GM18867 (cell line): Measurements from ENCODE around the gene CTRB1.
"Not testable (repeated sequence)": the region's sequence is repeated elsewhere in the genome, so short reads cannot be mapped to it uniquely, and the experiment has no call there.

Experiments used
- ATAC-seq: cut with Tn5 transposase; IDR thresholded peaks from one replicate; pipeline ENCODE4 v1.9.1; 2021; ENCODE audit warnings: mild to moderate bottlenecking, moderate library complexity; ENCODE audit not compliant: unreplicated experiment

The CTRB1 gene

DNA sequence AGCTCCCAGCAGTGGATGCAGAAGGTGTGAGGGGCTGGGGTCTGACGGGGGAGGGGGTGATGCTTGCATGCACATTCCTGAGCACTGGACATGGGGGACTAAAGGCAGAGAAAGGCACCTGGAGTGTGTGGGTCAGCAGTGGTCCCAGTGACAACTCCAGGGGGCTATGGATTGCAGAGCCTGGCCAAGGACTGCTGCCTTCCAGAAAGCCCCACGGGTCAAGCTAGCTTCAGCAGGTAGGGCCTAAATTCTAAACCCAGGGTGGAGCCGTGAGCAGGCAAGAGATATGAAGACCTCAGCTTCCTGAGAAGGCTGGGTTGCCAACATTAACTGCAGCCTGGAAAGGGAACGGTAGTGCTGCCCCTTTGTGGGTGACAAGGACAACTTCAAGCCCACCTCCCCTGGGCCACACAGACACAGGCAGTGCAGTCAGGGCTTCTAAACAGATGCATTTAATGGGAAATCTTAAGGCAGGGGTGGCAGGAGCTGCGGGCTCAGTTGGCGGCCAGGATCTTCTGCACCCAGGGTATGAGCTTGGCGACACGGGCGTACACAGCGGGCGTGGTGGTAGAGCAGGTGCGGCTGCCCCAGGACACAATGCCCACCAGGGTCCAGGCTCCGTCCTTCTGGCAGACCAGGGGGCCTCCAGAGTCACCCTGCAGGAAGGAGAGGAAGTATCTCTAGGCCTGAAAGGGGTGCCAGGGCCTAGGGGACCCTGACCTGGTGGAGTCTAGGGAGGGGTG, 14.9 kb upstream of the CTRB1 start:
- no peak for ATAC-seq

DNA sequence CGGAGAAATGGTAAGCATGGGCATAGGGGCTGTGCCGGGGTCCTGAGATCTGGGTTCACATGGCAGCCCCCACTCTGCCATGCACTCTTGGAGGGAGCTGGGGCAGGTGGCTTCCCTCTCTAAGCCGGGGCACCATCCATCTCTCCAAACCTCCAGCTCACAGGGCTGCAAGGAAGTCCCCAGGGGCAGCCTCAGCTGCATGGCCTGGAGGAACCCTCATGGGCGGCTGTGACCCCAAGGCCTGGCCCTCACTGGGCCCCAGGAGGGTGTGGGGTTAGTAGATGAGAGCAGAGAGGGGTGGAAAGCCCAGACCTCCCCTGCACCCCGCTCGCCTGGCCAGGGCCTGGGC, 14.4 kb upstream of the CTRB1 start:
- ATAC-seq, result no peak

DNA sequence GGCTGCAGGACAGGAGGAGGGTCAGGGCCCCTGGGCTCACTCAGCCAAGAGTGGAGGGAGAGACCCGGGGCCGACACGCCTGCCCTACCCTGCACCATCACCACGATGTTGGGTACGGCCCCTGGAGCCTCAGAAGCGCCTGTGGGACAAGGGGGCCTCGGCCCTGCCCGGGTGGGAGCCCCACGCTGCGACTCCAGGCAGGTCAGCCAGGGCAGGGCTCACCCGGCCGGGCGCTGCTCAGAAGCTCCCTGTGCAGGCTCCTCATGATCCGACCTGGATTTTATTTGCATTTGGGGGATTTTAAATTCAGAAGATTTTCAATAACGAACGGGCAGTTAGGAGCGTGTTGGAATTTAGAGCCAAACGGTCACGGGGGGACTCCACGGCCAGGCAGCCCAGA, 13.9 kb upstream of the CTRB1 start:
- ATAC-seq, result not testable (repeated sequence)

GRCh38 chr16:75205438-75205837, 13.3 kb upstream of the CTRB1 start:
- not testable (repeated sequence) for ATAC-seq

- ATAC-seq, result not testable (repeated sequence)
Observed at GRCh38 chr16:75205961-75206748, 12.6 kb upstream of the CTRB1 start.

DNA sequence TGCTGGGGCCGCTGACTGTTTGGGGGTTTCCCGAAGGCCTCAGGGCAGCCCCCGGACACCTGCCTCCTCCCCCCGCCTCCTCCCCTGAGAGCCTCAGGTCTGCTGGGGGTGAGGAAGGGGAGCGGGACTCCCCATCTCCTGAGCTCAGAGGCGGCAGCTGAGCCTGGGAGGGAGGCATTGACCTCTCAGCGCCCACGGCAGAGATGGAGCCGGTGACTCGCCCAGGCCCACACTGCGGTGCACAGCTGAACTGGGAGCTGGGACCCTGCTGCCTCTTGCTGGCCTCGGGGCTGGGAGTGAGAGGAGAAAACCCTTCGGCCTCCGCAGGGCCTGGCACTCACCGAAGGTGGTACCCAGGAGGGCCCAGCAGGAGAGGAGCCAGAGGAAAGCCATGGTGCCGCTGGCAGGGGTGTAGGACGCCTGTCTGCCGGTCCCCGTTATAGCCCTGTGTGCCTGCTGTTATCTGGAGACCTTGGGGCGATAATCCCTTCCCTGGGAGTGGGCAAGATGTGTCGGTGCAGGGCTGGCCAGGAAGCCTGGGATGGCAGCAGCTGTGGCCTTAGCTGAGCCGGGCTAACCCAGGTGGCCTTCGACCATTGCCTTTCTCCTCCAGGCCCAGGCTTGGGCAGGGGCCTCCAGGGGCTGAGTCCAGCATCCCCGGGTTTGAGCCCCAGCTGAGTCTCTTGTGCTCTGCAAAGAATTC, 11.9 kb upstream of the CTRB1 start, which contains the start of gene CTRB2:
TSS of gene CTRB2 (minus strand) at position 413 of the 703 bp plus-strand sequence. CDS start at position 393, 20 bp downstream.
- no peak for ATAC-seq

DNA sequence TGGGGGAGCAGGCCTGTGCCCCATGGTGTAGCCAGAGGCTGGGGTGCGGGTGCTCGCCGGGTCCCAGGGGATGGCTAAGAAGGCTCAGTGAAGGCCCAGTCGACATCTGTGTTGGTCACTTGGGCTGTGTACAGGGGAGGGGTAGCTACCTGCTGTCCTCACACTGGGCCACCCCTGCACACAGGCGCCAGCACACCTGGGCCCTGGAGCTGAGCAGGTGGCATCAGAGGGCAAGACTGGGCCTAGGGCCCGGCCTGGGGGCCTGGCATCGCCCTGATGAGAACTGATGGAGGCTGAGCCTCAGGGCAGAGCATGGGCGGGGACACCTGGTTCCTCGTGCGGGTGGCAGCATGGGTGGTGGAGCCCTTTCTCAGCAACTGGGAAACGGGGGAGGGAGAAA, 11.0 kb upstream of the CTRB1 start:
- ATAC-seq, result no peak

GRCh38 chr16:75208242-75208825, 10.5 kb upstream of the CTRB1 start:
- ATAC-seq, result no peak

- no peak for ATAC-seq
Observed at GRCh38 chr16:75208861-75209505, 9.8 kb upstream of the CTRB1 start.

GRCh38 chr16:75209514-75209913, 9.3 kb upstream of the CTRB1 start:
- ATAC-seq, result not testable (repeated sequence)

- ATAC-seq, result no peak
Observed at GRCh38 chr16:75209944-75210343, 8.8 kb upstream of the CTRB1 start.

- not testable (repeated sequence) for ATAC-seq
Observed at GRCh38 chr16:75211286-75211685, 7.5 kb upstream of the CTRB1 start.

- no peak for ATAC-seq
Observed at GRCh38 chr16:75216127-75216526, 2.7 kb upstream of the CTRB1 start.

DNA sequence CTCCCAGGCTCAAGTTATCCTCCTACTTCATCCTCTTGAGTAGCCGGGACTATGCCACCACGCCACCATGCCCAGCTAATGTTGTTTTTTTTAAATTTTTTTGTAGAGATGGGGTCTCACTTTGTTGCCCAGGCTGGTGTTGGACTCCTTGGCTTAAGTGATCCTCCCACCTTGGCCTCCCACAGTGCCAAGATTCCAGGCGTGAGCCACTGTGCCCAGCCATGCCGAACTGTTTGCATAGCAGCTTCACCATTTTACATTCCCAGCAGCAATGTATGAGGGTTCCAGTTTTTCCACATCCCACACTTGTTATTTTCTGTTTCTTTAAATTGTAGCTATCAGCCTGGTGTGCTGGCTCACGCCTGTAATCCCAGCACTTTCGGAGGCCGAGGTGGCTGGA, 2.2 kb upstream of the CTRB1 start:
- no peak for ATAC-seq

GRCh38 chr16:75217389-75217851, 1.4 kb upstream of the CTRB1 start:
- ATAC-seq, result no peak

DNA sequence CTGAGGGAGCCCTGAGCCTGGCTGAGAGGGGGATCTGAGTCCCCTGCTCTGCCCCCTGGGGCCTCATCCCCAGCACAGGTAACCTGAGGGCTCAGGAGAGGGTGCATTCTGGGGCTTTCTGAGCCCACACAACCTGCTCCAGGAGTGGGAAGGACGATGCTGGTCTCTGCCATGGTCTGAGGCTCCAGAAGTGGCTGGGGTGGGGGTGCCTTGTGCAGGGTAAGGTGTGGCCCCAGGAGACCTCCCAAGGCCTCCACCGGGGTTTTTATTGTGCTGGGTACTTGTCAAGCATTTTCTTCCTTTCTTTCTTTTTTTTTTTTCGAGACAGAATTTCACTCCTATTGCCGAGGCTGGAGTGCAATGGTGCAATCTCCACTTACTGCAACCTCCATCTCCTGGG, 300 bp downstream of the CTRB1 start:
- ATAC-seq, result no peak

GRCh38 chr16:75219838-75220237, 1.1 kb downstream of the CTRB1 start:
- no peak for ATAC-seq

- no peak for ATAC-seq
Observed at GRCh38 chr16:75222271-75222783, 3.5 kb downstream of the CTRB1 start.

- not testable (repeated sequence) for ATAC-seq
Observed at GRCh38 chr16:75223129-75223528, 4.3 kb downstream of the CTRB1 start.

GRCh38 chr16:75224306-75225082, 5.7 kb downstream of the CTRB1 start:
- ATAC-seq, result no peak
